ENCODE results near the gene MMP15.
"Not testable (repeated sequence)": the region's sequence is repeated elsewhere in the genome, so short reads cannot be mapped to it uniquely, and the experiment has no call there.

The MMP15 gene

DNA sequence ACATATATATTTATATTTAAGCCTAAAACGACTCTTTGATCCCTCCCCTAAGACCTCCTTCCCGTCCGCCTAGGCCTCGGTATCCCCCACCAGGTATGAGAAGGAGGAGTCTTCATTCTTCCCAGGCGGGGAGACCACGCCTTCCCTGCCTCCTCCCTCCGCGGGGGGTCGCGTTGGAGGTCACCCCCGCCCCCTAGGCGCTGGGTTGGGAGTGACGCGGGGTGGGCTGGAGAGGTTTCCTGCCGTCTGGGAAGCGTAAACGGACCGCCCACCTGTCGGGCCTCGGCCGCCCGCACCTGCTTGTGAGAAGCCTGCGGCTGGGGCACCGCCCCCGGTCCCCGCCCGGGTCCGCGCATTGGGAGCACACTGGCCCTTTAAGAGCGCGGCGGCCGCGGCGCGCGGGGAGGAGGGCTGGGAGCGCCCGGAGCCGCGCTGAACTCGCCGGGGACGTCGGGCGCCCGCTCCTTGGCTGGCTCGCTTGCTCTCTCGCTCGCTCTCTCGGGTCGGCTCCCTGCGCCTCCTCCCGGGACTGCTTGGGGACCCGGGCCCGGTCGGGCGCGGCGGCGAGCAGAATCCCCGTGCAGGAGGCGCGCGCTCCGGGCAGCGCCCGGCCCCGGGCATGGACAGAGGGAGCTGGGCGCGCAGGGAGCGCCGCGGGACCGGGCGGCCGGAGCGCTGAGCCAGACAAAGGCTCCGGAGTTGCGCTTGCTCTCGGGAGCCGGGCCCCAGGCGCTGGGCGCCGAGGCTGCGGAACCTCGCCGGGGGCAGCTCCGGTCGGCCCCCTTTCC lies at the start of gene MMP15:
MMP15 (plus strand) TSS at position 404 of the 788 bp plus-strand sequence. CDS start 597 bp downstream, outside the sequence.
- DNase-seq = no peak

DNA sequence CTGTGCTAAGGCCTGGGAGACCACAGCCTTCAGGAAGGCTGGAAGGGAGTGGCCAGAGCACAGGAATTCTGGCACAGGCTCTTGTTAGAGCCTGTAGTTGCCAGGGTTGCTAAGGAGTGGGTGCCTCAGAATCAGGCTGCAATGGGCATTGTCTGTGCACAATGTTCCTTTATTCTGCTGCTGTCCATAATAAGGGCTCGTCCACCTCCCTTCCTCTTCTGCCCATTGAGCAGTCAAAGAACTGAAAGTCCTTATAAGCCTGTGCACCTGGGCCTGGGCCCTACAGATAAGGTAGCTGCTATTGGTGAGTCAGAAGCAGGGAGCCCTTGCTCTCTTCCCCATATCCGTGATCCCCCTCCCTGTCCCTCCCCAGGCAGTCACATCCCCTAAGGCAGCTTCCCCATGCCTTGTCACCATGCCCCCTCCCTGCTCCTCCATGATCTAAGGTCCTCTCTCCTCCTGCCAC lies 49.2 kb upstream of the MMP15 start:
- DNase-seq = no peak

DNA sequence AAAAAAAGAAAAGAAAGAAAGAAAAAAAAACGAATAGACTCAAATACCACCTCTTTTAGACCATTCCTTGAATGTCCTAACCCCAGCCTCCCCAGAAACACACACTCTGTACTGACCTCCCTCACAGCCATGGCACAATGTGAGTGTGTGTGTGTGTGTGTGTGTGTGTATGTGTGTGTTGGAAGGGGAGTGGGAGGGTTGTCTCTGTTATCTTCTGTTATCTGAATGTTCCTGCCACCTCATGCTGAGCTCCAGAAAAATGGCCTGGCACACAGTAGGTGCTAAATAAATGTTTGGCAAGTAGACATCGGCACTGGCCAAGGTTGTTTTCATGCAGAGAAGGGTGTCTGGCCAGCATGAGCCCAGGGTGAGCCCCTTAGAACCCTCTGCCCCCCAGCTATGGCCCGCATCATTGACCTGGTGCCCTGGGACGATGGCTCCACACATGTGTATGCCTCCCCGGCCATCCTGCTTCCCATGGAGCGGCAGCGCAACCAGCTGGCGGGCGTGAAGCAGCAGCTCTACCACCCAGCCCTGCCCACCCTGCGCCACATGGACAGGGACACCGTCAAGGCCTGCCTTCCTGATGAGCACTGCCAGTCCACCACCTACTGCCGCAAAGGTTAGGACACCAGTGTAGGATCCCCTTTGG lies 48.0 kb upstream of the MMP15 start:
- DNase-seq = no peak

DNA sequence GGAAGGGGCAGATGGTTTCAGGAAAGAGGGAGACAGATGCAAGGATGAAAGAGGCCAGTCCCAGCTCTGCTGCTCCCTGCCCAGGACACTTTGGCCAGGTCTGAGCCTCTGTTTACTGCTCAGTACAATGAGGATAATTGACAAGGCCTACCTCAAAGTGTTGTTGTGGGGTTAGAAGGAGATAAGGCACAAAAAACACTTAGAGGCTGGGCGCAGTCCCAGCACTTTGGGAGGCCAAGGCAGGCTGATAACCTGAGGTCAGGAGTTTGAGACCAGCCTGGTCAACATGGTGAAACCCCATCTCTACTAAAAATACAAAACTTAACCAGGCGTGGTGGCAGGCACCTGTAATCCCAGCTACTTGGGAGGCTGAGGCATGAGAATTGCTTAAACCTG lies 47.5 kb upstream of the MMP15 start:
- DNase-seq = not testable (repeated sequence)

DNA sequence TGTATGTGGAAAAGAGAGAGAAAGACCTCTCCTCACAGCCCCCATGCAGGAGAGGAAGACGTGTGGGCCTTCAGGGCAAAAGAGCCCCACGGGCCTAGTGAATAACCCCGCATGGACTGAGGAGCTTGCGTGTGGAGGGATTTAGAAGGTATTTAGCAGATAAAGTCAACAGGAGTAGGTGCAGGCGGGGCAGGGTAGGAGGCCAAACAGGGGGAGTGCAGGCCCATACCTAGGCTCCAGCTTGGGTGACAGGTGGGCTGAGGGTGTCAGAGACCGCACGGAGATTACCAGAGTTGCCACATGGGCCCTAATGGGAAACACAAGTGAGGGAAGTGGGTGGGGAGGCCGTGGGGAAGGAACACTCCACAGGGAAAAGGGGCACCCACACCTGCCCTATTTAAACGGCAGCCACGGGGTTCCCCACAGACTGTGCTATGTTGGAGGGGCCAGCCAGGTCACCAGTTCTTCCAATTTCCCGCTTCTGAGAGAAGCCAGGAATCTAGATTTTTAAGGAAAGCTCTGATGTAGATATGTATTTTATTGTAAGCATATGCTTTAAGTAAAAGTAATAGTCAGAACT lies 46.5 kb upstream of the MMP15 start:
- DNase-seq = no peak

DNA sequence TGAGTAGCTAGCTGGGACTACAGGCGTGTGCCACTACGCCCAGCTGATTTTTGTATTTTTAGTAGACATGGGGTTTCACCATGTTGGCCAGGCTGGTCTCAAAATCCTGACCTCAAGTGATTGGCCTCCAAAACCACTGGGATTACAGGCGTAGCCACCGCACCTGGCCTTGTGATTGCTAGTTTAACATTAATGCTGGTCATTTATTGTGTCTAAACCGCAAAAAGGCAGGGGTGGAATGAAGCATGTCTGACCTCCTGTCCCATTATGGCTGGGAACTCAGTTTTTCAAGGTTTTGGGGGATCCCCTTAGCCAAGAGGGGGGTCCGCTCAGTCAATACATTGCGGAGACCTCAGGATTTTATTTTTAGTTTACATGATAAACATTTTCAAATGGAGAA lies 43.9 kb upstream of the MMP15 start:
- no peak for DNase-seq

DNA sequence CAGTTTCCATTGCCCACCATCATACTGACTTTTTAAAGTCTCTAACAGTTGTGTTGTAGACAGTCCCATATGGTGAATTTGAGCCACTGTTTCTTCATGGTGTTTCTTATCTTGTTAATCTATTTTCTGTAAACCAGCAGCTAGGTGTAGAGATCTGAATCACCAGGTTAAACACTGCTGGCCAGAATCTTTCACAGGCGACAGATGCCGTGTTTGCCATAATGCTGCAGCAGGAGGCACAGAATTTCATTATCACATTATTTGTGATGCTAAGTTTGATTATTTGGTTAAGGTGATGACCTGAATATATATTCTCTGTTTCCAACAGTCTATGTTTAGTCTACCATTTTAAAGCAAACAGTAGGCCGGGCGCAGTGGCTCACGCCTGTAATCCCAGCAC lies 43.2 kb upstream of the MMP15 start:
- DNase-seq = no peak

DNA sequence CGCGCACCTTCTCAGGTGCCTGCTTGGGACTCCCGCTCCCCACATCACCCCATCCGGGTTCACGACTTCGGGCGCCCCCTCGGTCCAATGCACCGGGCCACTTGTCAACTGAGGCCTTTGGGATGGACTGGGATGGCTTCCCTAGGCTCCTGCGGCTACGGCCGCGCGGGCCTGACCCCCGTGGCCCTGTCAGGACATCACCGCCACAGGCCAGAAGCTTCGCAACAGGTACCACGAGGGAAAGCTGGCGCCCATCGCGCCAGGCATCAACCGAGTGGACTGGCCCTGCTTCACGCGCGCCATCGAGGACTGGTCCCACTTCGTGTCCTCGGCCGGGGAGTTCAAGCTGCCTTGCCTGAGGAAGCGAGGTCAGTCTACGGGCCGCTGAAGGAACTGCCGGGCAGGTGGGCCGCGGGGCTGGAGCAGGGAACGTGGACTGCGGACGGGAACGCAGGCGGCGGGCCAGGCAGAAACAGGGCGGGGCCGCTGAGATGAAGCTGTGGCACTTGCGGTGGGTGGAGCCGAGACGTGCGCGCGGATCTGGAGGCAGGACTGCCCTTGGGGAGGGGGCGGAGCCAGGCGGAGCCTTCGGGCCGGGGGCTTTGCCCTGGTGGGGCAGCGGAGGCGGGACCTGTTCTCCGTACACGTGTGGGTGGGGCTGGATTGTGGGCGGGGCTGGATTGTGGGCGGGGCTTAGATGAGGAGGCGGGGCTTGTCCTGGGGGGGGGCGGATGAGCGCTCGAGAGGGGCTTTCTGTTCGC lies 40.9 kb upstream of the MMP15 start:
- no peak for DNase-seq

DNA sequence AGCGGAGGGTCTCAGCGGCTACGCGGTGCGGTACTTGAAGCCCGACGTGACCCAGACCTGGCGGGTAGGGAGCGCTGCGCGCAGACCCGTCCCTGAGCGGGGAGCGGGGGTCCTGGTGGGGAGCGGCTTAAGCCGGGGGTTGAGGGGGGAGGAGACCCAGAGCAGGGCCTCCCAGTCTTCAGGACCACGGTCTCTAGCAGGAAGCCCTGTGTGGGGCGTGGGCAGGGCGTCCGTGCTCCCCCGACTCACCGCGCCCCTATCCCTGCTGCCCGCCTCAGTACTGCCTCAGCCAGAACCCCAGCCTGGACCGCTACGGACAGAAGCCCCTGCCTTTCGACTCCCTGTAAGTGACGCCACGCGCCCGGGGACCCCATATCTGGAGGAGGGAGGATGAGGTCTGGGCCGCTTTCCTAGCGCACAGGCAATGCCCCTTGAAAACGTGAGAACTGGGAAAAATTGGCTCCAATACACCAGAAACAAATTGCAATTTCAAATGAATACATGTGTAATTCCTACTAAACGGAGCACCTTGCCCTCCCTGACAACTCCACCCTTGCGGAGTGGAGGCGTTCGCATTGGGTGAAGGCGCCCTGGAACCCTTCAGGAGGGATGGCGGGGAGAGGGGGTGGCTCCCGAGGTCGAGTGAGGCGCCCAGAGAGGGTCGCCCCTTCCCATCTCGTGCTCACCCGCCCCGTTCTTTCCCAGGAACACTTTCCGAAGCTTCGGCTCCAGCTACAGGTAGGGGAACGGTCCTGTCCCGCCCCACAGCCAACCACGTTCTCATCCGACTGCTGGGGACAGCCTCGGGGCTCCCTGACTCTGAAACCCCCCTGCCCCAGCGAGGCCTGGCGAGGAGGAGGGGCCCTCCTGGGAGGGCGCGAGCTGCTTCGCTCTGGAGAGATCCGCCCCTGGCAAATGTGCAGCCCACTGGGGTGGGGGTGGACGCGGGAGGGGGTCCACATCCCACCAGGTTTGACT lies 40.1 kb upstream of the MMP15 start:
- DNase-seq = no peak

DNA sequence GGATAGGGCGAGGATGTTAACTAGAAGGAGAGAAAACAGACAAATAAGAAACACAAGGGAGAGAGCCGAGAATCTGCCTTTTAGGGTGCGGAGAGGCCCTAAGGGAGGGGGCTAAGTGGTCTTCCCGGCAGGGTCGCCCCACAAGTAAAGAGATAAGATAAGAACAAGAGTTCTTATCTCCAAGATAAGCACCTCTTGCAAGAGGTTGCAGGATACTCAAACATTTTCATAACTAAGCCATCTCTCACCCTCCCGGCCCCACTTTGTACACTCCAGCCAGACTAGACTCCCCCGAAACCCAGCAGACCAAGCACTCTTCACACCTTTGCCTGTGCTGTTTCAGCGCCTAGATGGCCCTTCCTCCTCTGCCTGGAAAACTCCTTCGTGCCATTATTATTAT lies 39.4 kb upstream of the MMP15 start:
- DNase-seq = no peak

DNA sequence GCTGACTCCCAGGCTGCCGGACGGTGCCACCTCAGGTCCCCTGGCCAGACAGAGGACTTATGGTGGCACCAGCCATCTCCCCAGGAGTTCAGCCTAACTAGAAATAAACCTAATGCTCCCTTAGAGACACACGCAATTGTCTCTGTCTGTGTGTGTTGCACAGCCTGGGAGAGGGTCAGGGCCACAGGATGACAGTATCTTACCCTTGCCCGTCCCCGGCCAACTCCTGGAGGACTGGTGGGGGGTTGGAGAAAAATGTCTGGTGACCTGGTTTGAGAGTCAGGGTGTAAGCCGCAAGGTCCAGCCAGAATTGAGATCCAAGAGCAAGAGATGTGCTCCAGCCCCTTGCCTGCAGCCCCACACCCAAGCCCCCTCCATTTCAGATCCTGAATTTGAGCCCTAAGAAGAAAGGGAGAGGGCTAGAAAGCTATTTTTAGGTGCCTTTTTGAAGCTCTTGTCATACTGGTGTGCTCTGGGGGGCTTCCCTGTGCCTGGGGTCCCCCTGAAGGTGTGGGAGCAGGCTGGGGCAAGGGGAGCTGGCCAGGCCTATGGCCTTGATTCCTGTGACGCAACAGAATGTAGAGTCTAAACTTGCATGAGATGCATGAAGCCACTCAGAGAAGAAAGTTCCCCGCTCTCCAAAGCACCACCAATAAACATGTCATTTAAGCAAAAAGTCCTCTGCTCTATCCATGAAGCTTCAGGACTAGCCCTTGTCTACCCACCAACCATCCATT lies 37.9 kb upstream of the MMP15 start:
- no peak for DNase-seq

DNA sequence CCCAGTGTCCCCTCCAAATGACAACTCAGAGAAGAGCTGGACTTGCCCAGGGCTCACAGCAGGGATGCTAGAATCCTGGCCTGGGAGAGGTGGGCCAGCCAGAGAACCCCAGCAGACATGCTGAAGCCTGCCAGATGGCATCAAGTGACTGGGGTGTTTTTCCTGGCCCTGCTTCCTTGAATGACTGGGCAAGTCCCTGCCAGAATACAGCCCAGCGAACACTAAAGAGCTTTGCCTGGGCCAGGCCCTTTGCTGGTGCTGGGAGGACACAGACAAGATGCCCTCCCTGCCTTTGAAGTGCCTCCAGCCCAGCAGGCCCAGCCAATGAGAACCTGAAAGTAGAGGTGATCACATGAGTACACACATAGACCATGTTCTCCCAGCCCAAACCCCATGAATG lies 36.6 kb upstream of the MMP15 start:
- DNase-seq = no peak

DNA sequence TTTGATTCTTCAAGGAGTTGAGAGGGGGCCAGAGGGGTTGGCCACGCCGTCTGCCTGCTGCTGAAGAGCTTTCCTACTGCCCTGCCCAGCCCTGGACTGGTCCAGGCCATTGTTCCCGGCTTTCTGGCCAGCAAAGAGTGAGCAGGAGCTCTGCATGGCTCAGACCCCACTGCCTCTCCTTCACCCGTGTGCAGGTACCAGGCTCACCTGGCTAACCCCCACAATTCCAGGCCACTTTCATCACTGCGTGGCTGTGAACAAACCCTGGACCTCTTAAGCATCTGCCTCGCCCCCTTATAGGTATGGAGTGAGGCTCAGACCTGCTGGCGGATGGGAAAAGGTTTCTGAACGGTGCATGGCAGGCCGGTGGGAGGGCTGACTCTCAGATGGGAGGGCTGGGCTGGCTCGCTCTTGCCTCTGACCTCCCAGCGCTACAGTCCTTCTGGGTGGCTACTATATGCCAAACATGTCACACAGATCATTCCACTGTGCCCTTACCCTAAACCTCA lies 33.9 kb upstream of the MMP15 start:
- no peak for DNase-seq

DNA sequence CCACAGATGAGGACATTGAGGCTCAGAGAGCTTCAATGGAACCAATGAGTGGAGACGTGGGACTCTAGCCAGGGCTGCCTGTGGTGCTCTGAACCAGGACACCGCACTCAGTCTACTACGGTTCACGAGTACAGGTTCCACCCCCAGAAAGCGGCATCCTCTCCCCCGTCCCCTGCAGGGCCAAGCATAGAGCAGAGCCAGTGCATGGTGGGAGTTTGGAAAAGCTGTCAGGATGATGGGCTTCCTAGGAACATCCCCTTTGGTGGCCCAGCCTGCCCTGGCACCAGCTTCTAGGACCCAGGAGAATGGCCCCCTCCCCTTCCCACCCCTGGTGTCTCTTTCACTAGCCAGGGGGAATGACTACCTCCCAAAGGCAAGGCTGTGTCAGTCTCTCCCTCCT lies 33.5 kb upstream of the MMP15 start:
- DNase-seq = no peak

DNA sequence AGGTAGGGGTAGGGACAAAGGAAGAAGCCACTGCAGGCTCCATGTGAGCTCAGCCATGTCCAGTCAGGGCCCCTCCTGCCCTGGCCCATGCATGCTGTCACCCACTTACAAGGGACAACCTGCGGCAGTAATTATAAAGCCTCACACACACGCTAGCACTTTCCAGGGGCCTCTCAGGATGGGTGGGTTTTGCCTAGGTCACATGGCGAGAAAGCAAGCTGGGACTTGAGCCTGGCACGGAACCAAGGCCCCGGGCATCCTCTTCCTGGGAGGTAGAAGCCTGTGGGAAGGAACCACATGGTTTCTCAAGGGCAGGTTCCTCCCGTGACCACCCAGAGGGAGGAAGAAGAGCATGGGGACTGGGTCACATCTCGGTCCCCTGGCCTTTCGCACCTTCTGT lies 32.1 kb upstream of the MMP15 start:
- DNase-seq = no peak

DNA sequence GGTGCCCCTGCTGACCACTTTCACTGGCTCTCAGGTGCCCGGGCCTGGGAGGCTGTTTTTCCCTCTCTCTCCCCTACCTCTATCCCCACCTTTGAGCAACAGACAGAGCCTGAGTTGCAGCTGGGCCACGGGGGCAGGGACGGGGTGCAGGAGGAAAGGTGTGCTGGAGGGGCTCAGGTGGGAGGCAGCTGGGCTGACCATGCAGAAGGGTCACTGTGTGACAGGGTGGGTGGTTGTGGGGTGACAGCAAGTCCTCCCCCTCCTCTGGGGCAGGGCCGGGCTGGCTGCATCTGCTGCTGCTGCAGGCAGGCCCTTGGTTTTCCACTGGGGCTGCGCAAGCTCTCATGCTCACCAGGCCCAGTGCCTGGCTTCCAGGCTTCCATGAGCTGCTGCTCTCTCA lies 31.7 kb upstream of the MMP15 start:
- no peak for DNase-seq

DNA sequence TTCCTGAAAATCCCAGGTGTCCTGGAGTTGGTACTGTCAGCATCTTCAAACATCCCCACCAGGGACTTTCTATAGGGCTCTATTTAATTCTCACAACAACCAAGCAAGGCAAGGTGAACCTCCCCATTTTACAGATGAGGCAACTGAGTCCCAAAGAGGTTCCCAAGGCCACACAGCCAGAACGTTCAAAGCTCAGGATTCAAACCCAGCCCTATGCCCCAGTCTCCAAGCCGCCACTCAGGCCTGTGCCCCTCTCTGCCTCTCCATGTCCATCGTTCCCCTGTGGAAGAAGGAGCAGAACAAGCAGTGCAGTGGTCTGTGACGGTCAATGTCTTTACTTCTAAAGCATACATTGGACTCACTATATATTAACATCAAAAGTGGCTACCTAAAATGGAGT lies 31.2 kb upstream of the MMP15 start:
- no peak for DNase-seq

DNA sequence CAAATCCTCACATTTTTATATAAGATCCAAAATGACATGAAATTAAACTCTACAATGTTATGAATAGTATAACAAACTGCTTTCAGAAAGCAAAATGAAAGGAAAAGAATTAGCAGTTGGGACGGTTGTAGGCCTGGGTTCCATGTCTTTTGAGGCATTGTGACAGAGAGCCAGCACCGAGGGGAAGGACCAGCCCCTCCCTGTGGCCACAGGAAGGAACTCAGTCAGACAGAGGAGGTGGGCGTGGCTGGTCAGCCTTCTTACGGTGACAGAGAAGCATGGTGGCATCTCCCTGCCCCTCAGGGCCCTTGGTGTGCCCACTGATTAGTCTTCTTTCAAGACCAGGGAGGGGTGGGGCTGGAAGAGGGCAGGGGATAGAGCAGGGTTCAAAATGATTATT lies 30.8 kb upstream of the MMP15 start:
- no peak for DNase-seq

DNA sequence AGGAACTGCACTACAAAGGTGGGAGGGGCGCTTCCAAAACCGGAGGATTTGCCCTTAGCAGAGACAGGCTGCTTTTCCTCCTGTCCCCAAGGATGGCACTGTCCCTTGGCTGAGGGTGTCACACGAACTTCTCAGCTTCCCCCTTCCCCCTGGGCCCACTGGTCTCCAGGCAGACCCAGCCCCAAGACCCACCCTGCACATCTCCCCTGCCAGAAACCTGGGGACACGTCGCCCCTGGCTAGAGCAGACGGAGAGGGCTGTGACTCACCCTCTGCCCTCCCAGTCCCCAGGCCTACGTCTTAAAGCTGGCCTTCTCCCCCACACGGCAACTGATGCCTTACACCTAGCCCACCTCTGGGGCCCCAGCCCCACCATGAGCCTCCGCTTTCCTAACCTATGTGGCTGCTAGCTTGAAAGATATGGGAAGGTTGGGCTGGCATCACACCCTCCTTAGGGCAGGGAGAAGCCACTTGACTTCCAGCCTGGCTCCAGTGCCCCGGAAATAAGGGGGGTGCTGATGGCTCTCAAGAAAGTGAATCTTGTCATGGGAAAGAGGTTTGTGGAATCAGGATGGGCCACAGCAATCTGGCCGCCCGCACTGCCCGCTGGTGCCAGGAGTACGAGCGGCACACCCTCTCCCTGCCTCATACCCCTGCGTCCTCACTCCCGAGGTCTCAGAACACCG lies 29.7 kb upstream of the MMP15 start:
- no peak for DNase-seq

DNA sequence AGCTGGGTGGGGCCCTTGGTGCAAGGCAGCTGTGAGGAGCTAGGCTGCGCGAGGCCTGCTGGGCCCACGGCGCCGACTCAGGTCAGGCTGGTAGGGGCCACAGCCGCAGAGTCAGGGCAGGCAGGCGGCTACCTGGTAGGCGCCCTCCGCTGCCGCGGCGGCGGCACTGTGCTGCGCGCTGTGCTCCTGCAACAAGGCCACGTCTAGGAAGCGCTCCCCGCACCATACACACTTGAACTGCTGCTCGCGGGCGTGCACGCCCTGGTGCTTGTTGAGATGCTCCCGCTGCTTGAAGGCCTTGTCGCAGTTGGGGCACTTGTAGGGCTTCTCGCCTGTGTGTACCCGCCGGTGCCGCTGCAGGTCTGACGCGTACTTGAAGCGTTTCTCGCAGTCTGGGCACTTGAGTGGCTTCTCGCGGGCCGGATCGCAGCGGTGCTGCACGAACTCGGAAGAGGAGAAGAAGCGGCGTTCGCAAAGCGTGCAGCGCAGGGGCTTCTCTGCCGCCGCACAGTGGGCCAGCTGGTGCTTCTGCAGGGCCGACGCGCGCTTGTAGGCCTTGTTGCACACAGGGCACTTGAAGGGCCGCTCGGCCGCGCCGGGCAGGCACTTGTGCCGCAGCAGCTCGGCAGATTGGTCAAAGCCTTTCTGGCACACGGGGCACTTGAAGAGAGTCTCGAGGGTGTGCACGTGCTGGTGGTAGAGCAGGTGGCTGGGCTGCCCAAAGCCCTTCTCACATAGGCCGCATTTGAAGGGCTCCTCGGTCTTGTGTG lies 29.0 kb upstream of the MMP15 start:
- DNase-seq = no peak

Measured in NCI-H2081 treated with DMSO at 0.1 percent for 48 hours (cell line).